Neutrophil (primary cell): ENCODE data around the gene LRRN3.

Experiments used
- H3K27ac ChIP-seq: fragments of 200-600 bp; sonication (generic); 2 replicates; pipeline ENCODE4 v1.5.1; 2016; ENCODE audit warnings: mild to moderate bottlenecking, moderate library complexity
- H3K27me3 ChIP-seq: fragments of 200-600 bp; sonication (generic); 2 replicates; pipeline ENCODE4 v1.6.0; 2016; ENCODE audit warnings: mild to moderate bottlenecking
- H3K36me3 ChIP-seq: fragments of 200-600 bp; sonication (generic); 2 replicates; pipeline ENCODE4 v1.5.1; 2017
- H3K4me1 ChIP-seq, 2 experiments: fragments of 200-600 bp in 1 of 2; sonication (generic) in 1 of 2; 1 replicate in 1 of 2; 2 replicates in 1 of 2; pipeline versions ENCODE4 v1.5.1 to v1.6.1; 2013 to 2016; ENCODE audit warnings: low read depth in 1 of 2, low read length in 1 of 2, mild to moderate bottlenecking in 1 of 2, moderate library complexity in 1 of 2; ENCODE audit not compliant: control insufficient read depth in 1 of 2, insufficient read depth in 1 of 2
- H3K4me3 ChIP-seq, 2 experiments: fragments of 200-600 bp in 1 of 2; sonication (generic) in 1 of 2; 1 replicate in 1 of 2; 2 replicates in 1 of 2; pipeline ENCODE4 v1.5.1; 2013 to 2016; ENCODE audit warnings: low read depth in 1 of 2, low read length in 1 of 2, mild to moderate bottlenecking in 1 of 2, moderate library complexity in 1 of 2
- H3K9me3 ChIP-seq: fragments of 200-600 bp; sonication (generic); 2 replicates; pipeline ENCODE4 v1.5.1; 2016
- CTCF ChIP-seq: fragments of 200-600 bp; sonication (generic); IDR thresholded peaks from 2 replicates; pipeline ENCODE4 v1.5.1; 2016; ENCODE audit warnings: antibody characterized with exemption

Gene LRRN3

GRCh38 chr7:111137296-111138192 lies 46.6 kb downstream of the LRRN3 start:
- Histone ChIP-seq H3K9me3 (no peaks in the 10 kb centered on the region), H3K27ac (no peak overlapping the region), H3K27me3 (no peaks in the 10 kb centered on the region), H3K4me1 (no peaks in the 10 kb centered on the region), H3K36me3 (no peaks in the 10 kb centered on the region), H3K4me3 (no peak overlapping the region)
- TF ChIP-seq CTCF, result no peak

- TF ChIP-seq CTCF, result no peak
- Histone ChIP-seq H3K27me3 (no peaks in the 10 kb centered on the region), H3K4me1 (no peaks in the 10 kb centered on the region), H3K9me3 (no peaks in the 10 kb centered on the region), H3K27ac (no peak overlapping the region), H3K4me3 (no peak overlapping the region), H3K36me3 (no peaks in the 10 kb centered on the region)
These were observed 47.3 kb downstream of the LRRN3 start for GRCh38 chr7:111138193-111138569.

- Histone ChIP-seq H3K4me3 (no peak overlapping the region), H3K27ac (no peak overlapping the region), H3K4me1 (no peaks in the 10 kb centered on the region), H3K27me3 (no peaks in the 10 kb centered on the region), H3K36me3 (no peaks in the 10 kb centered on the region), H3K9me3 (no peaks in the 10 kb centered on the region)
- TF ChIP-seq CTCF, result no peak
These were observed 47.7 kb downstream of the LRRN3 start for GRCh38 chr7:111138586-111138985.

- no peak for TF ChIP-seq CTCF
- H3K27ac ChIP-seq, result no peak overlapping the region
- H3K36me3 ChIP-seq, result no peaks in the 10 kb centered on the region
- no peaks in the 10 kb centered on the region for H3K4me1 ChIP-seq
- H3K4me3 ChIP-seq, result no peak overlapping the region
- H3K27me3 ChIP-seq, result no peaks in the 10 kb centered on the region
- H3K9me3 ChIP-seq, result no peaks in the 10 kb centered on the region
These were observed 49.4 kb downstream of the LRRN3 start for GRCh38 chr7:111140091-111140865.

- Histone ChIP-seq H3K9me3 (no peaks in the 10 kb centered on the region), H3K27ac (no peak overlapping the region), H3K4me3 (no peak overlapping the region), H3K27me3 (no peaks in the 10 kb centered on the region), H3K4me1 (no peaks in the 10 kb centered on the region), H3K36me3 (no peaks in the 10 kb centered on the region)
- no peak for TF ChIP-seq CTCF
These were observed 54.5 kb downstream of the LRRN3 start for GRCh38 chr7:111145472-111145871.
